Stimulated activated CD4-positive, alpha-beta T cell treated with anti-CD3 and anti-CD28 coated beads, Interleukin-2, amount 100 ng/mL, for 48 hours (primary cell): Measurements from ENCODE around the gene C20orf96.
A peak's percentile ranks its signal among the peaks of the same experiment; 100 is the strongest.
"Not testable (repeated sequence)": the region's sequence is repeated elsewhere in the genome, so short reads cannot be mapped to it uniquely, and the experiment has no call there.

ENCODE experiments used
- DNase-seq, 2 donors: peaks; one replicate each; pipeline ENCODE4 v3.0.0-alpha.2; 2020

C20orf96 gene, protein sequence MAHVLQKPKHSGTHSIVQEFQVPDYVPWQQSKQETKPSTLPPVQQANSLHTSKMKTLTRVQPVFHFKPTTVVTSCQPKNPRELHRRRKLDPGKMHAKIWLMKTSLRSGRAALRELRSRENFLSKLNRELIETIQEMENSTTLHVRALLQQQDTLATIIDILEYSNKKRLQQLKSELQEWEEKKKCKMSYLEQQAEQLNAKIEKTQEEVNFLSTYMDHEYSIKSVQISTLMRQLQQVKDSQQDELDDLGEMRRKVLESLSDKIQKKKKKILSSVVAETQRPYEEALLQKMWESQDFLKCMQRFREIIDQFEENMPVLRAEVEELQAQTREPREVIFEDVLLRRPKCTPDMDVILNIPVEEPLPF

DNA sequence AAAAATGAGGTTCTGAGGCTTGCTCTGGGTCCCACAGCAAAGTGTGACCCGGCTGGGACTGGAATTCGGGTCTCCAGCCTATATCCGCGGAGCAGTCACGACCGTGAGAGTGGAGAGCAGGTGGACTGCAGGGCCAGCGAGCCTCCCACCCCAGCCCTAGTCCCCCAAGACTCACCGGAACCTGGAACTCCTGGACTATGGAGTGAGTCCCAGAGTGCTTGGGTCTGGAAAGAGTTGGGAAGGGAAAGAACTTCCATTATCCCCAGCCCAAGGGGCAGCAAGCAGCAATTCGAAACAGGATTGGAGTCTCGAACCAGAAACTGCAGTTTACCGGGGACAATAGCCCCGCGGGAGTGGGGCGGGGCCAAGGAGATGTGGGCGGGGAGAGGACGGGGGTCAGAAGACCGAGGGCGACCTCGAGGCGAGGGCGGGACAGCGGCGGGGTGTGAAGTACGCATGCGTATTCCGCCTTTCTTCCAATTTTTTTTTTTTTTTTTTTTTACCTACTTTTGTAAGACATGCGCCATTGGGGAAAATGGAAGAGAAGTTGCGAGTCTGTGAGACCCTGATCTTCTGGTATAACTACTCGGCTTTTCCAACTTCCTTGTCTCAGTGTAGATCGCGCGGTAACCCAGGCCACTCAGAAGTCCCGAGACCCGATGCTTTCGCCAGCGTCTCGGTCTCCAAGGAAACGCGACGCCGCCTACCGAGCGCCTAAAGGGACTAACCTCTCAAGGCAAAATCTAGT, at the start of gene C20orf96:
TSS of gene C20orf96 (minus strand) at position 667 of the 748 bp plus-strand sequence. CDS start at position 527, 140 bp downstream.
- DNase-seq, result peak; percentile 80 to 82

- not testable (repeated sequence) for DNase-seq
Measured at GRCh38 chr20:336040-336439, 45.5 kb upstream of the C20orf96 start.

- no peak for DNase-seq
Measured at GRCh38 chr20:334578-334977, 44.0 kb upstream of the C20orf96 start.

- DNase-seq, result peak; percentile 37 to 47
Measured at GRCh38 chr20:330233-331149, 39.9 kb upstream of the C20orf96 start.

GRCh38 chr20:329851-330232, 39.3 kb upstream of the C20orf96 start:
- DNase-seq, result no peak

GRCh38 chr20:328975-329695, 38.6 kb upstream of the C20orf96 start:
- DNase-seq, result no peak

DNA sequence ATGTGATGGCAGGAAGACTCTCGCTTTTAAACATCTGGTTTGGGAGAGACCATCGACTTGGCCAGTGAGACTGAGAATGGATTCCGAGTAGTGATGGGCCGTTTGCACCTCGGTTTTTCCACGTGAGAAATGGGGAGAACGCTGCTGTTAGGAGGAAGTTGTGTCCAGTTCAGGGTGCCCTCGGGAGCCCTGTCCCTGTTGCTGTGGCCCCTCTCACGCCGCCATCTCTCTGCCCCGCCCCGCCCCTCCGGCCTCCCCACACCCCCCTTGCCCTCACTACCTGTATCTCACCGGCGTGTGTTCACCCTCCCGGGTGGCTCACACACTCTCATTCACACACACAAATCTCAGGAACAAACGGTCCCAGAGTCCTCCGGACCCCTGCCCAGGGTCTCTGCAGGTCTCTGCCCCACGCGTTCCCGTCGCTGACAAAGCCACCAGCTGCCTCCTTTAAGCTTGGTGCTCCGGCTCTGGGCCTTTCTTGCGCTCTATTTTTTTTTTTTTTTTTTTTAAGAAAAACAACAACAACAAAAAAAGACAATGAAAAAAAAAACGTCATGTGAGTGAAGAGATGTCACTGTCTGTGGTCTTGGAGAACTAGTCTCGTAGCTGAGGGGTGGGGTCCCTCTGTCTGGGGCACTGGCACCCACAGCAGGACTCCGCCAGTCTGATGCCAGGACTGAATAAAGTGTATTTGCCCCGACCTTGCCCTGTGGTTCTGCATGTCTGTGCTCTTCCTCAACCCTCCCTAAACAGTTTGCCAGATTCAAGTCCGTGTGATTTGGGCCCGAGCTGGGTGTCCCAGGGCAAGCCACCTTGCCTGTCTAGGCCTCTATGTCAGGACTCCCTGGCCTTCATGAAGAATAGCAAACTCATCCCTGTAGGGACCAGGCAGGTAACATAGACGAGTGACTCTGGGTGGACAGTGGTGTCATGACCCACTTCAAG, 37.8 kb upstream of the C20orf96 start:
- DNase-seq, result no peak

DNA sequence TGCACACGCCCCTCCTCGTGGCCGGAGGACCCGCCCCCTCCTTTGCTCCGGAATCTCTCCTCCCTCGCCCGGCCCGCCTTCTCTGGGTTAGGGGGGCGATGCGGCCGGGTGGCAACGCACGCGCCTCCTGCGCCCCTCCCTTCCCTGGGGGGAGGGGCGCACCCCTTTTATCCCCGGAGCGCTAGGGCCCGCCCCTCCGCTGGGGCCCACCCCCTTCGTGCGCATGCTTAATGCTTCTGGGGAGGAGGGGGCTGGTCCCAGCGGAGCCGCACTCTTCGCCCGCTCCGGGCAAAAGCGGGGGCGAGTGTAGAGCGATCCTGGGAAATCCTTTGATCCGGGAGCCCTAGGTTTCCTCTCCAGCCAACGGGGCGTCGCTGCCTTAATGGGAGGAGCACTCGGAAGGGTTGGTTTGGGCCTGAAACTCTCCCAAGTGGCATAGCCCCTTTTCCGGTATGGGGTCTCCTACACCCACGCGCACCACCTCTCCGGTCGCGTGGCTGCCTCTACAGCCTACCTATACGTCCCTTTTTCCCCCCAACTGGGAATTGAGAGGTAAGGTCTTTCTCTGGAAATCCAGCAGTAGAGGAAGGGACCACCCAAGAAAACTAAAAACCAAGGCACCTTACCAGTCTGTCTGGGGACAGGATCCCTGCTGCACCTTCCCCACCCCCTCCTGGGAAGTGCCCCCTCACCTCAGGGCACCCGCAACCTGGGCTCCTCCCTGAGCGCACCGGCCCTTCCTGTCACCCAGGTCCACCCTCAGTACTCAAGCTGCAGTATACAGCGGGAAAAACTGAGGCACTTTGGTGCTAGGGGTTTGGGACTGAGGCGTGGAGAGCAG, 36.9 kb upstream of the C20orf96 start:
- peak; percentile 46 to 66 for DNase-seq

DNA sequence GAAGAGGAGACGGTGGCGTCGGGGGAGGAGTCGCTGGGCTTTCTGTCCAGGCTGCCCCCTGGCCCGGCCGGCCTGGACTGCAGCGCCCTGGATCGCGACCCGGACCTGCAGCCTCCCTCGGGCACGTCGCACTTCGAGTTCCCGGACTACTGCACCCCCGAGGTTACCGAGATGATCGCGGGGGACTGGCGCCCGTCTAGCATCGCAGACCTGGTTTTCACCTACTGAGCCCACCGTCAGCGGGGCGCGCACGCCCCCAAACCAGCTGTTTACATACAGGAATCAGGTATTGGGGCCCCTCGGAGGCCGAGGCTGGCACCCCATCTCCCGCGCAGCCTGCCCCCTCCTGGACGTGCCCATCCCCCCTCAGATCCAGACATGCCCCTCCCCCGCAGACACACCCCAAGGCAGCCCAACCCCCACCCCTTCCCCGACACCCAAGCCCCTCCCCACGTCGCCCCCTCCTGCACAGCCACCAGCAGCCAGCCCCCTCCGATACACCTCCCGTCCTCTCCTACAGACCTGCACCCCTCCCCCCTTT, 36.2 kb upstream of the C20orf96 start:
- no peak for DNase-seq

DNA sequence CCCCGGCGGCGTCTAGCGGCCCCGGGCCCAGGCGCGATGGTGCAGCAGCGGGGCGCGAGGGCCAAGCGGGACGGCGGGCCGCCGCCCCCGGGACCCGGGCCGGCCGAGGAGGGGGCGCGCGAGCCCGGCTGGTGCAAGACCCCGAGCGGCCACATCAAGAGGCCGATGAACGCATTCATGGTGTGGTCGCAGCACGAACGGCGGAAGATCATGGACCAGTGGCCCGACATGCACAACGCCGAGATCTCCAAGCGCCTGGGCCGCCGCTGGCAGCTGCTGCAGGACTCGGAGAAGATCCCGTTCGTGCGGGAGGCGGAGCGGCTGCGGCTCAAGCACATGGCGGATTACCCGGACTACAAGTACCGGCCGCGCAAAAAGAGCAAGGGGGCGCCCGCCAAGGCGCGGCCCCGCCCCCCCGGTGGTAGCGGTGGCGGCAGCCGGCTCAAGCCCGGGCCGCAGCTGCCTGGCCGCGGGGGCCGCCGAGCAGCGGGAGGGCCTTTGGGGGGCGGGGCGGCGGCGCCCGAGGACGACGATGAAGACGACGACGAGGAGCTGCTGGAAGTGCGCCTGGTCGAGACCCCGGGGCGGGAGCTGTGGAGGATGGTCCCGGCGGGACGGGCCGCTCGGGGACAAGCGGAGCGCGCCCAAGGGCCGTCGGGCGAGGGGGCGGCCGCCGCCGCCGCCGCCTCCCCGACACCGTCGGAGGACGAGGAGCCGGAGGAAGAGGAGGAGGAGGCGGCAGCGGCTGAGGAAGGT, 35.5 kb upstream of the C20orf96 start:
- DNase-seq, result peak in 1 of 2 donors; percentile 46

- DNase-seq, result peak; percentile 97 to 98
Measured at GRCh38 chr20:325045-325888, 34.7 kb upstream of the C20orf96 start, which contains the start of gene SOX12. Gene SOX12, plus strand, starts transcription at chr20:325552. Its CDS starts 373 bp downstream, at chr20:325925.

- peak; percentile 86 to 88 for DNase-seq
Measured at GRCh38 chr20:324177-325044, 33.9 kb upstream of the C20orf96 start.

DNA sequence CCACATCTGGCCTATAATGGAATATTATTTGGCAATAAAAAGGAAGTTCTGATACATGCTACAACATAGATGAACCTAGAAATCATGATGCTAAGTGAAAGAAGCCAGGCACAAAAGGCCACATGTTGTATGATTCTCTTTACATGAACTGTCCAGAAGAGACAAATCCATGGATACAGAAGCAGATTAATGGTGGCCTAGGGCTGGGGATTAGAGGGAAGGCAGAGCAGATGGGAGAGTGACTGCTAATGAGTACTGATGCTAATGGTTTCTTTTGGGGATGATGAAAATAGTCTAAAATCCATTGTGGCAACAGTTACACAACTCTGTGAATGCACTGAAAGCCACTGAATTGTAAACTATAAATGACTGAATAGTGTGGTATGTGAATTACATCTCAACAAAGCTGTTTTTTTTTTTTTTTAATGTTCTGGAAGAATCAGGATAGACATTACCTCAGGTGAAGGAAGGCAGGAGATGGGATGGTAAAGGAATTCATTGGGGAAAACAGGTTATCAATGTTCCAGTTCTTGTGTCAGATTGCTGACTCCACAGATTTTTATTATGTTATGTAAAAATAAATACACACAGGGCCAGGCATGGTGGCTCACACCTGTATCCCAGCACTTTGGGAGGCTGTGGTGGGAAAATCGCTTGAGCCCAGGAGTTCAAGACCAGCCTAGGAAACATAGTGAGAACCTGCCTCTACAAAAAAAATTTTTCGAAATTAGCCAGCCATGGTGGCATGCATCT, 25.9 kb upstream of the C20orf96 start:
- DNase-seq, result no peak

DNA sequence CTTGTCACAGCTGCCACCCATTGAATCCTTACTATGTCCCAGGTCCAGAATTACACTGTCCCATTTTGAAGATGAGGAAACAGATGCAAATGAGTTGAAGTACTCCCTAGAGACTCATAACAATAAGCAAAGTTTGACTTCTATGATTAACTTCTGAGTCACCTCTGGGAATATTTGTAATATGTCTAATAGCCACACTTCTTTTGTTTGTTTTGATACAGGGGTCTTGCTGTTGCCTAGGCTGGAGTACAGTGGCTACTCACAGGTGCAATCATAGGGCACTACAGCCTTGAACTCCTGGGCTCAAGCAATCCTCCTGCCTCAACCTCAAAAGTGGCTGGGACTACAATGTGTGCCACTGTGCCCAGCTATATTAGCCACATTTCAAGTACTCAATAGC, 23.4 kb upstream of the C20orf96 start:
- DNase-seq, result no peak

GRCh38 chr20:313402-313801, 22.9 kb upstream of the C20orf96 start:
- DNase-seq, result no peak

- no peak for DNase-seq
Measured at GRCh38 chr20:312866-313265, 22.3 kb upstream of the C20orf96 start.
